Activated B cell treated with CpG ODN at 0.5 μM for 24 hours (primary cell): ENCODE results near the gene VSTM4. TPM values are rescaled to one million over a fixed set of nuclear protein-coding genes. Genes with fewer than 3 reads are reported as not detected.

Experiments used
- ATAC-seq: fragments of 200-7000 bp; cut with Tn5 transposase; one replicate; pipeline ENCODE4 v1.10.0; 2021; ENCODE audit warnings: low read depth, mild to moderate bottlenecking, moderate library complexity
- CTCF ChIA-PET: fragments of 350-600 bp; sonication (Branson Sonifier 250); formaldehyde crosslinking; loops from one replicate; lab custom pipeline; 2021; ENCODE audit warnings: antibody characterized with exemption; lab: Charles Lee
- POLR2A ChIA-PET: fragments of 350-600 bp; sonication (Branson Sonifier 250); formaldehyde crosslinking; loops from one replicate; lab custom pipeline; 2021; ENCODE audit warnings: antibody characterized with exemption; lab: Charles Lee
- DNase-seq: peaks from one replicate; pipeline ENCODE4 v3.0.0; 2022
- H3K27ac Mint-ChIP-seq: one replicate; pipeline ENCODE4 v1.8.0; 2020; ENCODE audit warnings: mixed read lengths
- H3K27me3 Mint-ChIP-seq: one replicate; pipeline ENCODE4 v1.8.0; 2021; ENCODE audit warnings: mixed read lengths
- H3K36me3 Mint-ChIP-seq: one replicate; pipeline ENCODE4 v1.8.0; 2021; ENCODE audit warnings: low read depth, mixed read lengths
- H3K4me1 Mint-ChIP-seq: one replicate; pipeline ENCODE4 v1.8.0; 2021; ENCODE audit warnings: mixed read lengths
- H3K4me3 Mint-ChIP-seq: one replicate; pipeline ENCODE4 v1.8.0; 2020; ENCODE audit warnings: mild to moderate bottlenecking, mixed read lengths
- H3K9me3 Mint-ChIP-seq: one replicate; pipeline ENCODE4 v1.8.0; 2020; ENCODE audit warnings: mixed read lengths
- CTCF ChIP-seq: fragments of 200-600 bp; IDR thresholded peaks from one replicate; pipeline ENCODE4 v1.8.0; 2022; ENCODE audit warnings: antibody characterized with exemption, mild to moderate bottlenecking
- intact Hi-C: fragments of 100-400 bp; cut with micrococcal nuclease; formaldehyde crosslinking; loops from one replicate; pipeline ENCODE4 v1.15.1; 2024
- total RNA-seq: library from RNA; stranded (reverse); gene quantifications from 2 replicates; pipeline ENCODE4 v1.2.3, GENCODE V29; 2022

Gene VSTM4
- total RNA-seq, 1 donor from 2014 or later, result not detected

GRCh38 chr10:49096890-49097445 lies 18.4 kb downstream of the VSTM4 start:
- H3K36me3 Mint-ChIP-seq, result no peaks in the 10 kb centered on the region
- H3K27me3 Mint-ChIP-seq, result peaks cover 17% of the 10 kb centered on the region
- DNase-seq (no peak), ATAC-seq (no peak)
- H3K4me3 Mint-ChIP-seq, result no peak overlapping the region
- TF ChIP-seq CTCF, result no peak
- H3K4me1 Mint-ChIP-seq, result no peaks in the 10 kb centered on the region
- intact Hi-C loops, result no loop called here
- ChIA-PET CTCF (no interaction called here), POLR2A (no interaction called here)
- H3K27ac Mint-ChIP-seq, result no peak overlapping the region
- no peaks in the 10 kb centered on the region for H3K9me3 Mint-ChIP-seq

- TF ChIP-seq CTCF, result no peak
- ATAC-seq (no peak), DNase-seq (no peak)
- ChIA-PET POLR2A (no interaction called here), CTCF (no interaction called here)
- Mint-ChIP-seq H3K4me1 (no peaks in the 10 kb centered on the region), H3K27me3 (peaks cover 12% of the 10 kb centered on the region), H3K36me3 (no peaks in the 10 kb centered on the region), H3K9me3 (no peaks in the 10 kb centered on the region), H3K4me3 (no peak overlapping the region), H3K27ac (no peak overlapping the region)
- intact Hi-C loops, result no loop called here
Observed at GRCh38 chr10:49094646-49095045, 20.7 kb downstream of the VSTM4 start.

GRCh38 chr10:49093922-49094321 lies 21.4 kb downstream of the VSTM4 start:
- no peak overlapping the region for H3K4me3 Mint-ChIP-seq
- no peaks in the 10 kb centered on the region for H3K9me3 Mint-ChIP-seq
- no peak for TF ChIP-seq CTCF
- H3K27ac Mint-ChIP-seq, result no peak overlapping the region
- DNase-seq (no peak), ATAC-seq (no peak)
- POLR2A ChIA-PET, result interaction anchor here (0.7 kb wide), 1 partner anchor 222 kb away, joined by 12 read pairs; no protein-coding TSS in a partner anchor
- H3K4me1 Mint-ChIP-seq, result no peaks in the 10 kb centered on the region
- CTCF ChIA-PET, result no interaction called here
- intact Hi-C loops, result no loop called here
- H3K27me3 Mint-ChIP-seq, result peaks cover 12% of the 10 kb centered on the region
- H3K36me3 Mint-ChIP-seq, result no peaks in the 10 kb centered on the region

- no peak for TF ChIP-seq CTCF
- intact Hi-C loops, result no loop called here
- H3K36me3 Mint-ChIP-seq, result no peaks in the 10 kb centered on the region
- DNase-seq, result no peak
- ChIA-PET POLR2A (no interaction called here), CTCF (no interaction called here)
- H3K4me3 Mint-ChIP-seq, result no peak overlapping the region
- peaks cover 6% of the 10 kb centered on the region for H3K27me3 Mint-ChIP-seq
- no peak for ATAC-seq
- peaks cover 2% of the 10 kb centered on the region for H3K9me3 Mint-ChIP-seq
- H3K27ac Mint-ChIP-seq, result no peak overlapping the region
- no peaks in the 10 kb centered on the region for H3K4me1 Mint-ChIP-seq
Observed at GRCh38 chr10:49092477-49092876, 22.8 kb downstream of the VSTM4 start.

GRCh38 chr10:49091450-49092210 lies 23.7 kb downstream of the VSTM4 start:
- Mint-ChIP-seq H3K27ac (no peak overlapping the region), H3K4me1 (no peaks in the 10 kb centered on the region), H3K36me3 (no peaks in the 10 kb centered on the region), H3K4me3 (no peak overlapping the region), H3K9me3 (peaks cover 10% of the 10 kb centered on the region), H3K27me3 (peaks cover 6% of the 10 kb centered on the region)
- no peak for TF ChIP-seq CTCF
- no peak for ATAC-seq
- DNase-seq, result no peak
- CTCF ChIA-PET, result no interaction called here
- intact Hi-C loops, result no loop called here
- POLR2A ChIA-PET, result no interaction called here
